ENCODE results near the gene ZNF599.

DNA sequence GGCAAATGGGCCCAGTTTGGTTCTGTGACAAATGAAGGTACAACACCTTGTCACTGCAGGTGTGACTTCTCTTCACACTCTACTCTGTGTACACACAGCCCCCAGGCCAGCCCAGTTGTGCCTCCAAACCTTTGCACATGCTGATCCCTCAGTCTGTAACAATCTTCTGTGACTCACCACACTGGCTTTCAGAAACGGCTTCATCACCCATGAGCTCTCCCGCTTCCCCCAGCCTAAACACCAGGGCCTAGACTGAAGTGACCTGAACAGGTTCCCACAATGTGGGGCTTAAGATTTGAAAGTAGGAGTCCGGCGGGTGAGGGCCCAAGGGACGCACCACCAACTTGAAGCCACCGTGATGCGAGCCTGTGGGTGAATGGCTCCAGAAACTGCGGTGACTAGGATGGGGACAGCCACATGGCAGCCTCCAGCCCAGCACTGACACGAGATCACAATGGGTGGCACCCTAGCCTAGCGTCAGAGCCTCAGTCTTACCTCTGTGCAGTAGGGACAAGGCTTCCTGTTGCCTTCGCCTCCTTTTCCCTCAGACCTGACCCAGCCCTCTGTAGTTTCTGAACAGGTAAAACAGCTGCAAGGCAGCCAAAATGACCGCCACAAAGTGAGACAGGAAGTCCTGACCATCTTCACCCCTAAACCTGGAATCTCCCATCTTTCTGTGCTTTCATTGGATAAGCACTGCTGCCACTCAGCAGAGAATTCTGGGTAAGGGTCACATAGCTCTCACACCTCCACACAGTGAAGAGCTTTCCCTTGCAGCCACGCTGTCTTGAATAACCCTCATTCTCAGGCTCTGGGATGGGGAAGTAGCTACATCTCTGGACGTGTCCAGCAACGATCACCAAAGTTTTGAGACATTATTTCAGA is 34.2 kb upstream of the ZNF599 start:
- TF ChIP-seq, protein P1, sequence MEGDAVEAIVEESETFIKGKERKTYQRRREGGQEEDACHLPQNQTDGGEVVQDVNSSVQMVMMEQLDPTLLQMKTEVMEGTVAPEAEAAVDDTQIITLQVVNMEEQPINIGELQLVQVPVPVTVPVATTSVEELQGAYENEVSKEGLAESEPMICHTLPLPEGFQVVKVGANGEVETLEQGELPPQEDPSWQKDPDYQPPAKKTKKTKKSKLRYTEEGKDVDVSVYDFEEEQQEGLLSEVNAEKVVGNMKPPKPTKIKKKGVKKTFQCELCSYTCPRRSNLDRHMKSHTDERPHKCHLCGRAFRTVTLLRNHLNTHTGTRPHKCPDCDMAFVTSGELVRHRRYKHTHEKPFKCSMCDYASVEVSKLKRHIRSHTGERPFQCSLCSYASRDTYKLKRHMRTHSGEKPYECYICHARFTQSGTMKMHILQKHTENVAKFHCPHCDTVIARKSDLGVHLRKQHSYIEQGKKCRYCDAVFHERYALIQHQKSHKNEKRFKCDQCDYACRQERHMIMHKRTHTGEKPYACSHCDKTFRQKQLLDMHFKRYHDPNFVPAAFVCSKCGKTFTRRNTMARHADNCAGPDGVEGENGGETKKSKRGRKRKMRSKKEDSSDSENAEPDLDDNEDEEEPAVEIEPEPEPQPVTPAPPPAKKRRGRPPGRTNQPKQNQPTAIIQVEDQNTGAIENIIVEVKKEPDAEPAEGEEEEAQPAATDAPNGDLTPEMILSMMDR (IDR thresholded peaks at IDR 0.05), result no peak
- TF ChIP-seq POLR2A (IDR thresholded peaks at IDR 0.05) (no peak), EP300 (IDR thresholded peaks at IDR 0.05) (no peak)

All from ovary (tissue), 3 donors.